HG03439 (cell line): Measurements from ENCODE around the gene DNAH12.
"Not testable (repeated sequence)": the region's sequence is repeated elsewhere in the genome, so short reads cannot be mapped to it uniquely, and the experiment has no call there.

Source experiments
- ATAC-seq: cut with Tn5 transposase; IDR thresholded peaks from one replicate; pipeline ENCODE4 v1.9.1; 2021; ENCODE audit warnings: mild to moderate bottlenecking, moderate library complexity; ENCODE audit not compliant: unreplicated experiment

DNAH12 gene

GRCh38 chr3:57335283-57335938 lies 208.7 kb downstream of the DNAH12 start:
- ATAC-seq: no peak

- no peak for ATAC-seq
These were observed 213.0 kb downstream of the DNAH12 start for GRCh38 chr3:57331078-57331610.

GRCh38 chr3:57326498-57326897 lies 217.6 kb downstream of the DNAH12 start:
- ATAC-seq: not testable (repeated sequence)

- ATAC-seq: no peak
These were observed 229.9 kb downstream of the DNAH12 start for GRCh38 chr3:57314204-57314603.

GRCh38 chr3:57309769-57310360 lies 234.3 kb downstream of the DNAH12 start:
- no peak for ATAC-seq

GRCh38 chr3:57303520-57303919 lies 240.6 kb downstream of the DNAH12 start:
- ATAC-seq: not testable (repeated sequence)

- no peak for ATAC-seq
These were observed 246.1 kb downstream of the DNAH12 start for GRCh38 chr3:57298041-57298440.

- ATAC-seq: no peak
These were observed 251.1 kb downstream of the DNAH12 start for GRCh38 chr3:57292897-57293526.

GRCh38 chr3:57292159-57292896 lies 251.8 kb downstream of the DNAH12 start, which contains the start of gene ASB14:
Gene ASB14 (minus strand): TSS chr3:57292685. CDS start chr3:57292033, 652 bp downstream.
- ATAC-seq: no peak

GRCh38 chr3:57288403-57288802 lies 255.7 kb downstream of the DNAH12 start:
- no peak for ATAC-seq

- no peak for ATAC-seq
These were observed 256.9 kb downstream of the DNAH12 start for GRCh38 chr3:57287205-57287604.

- ATAC-seq: no peak
These were observed 260.8 kb downstream of the DNAH12 start for GRCh38 chr3:57283334-57283733.

GRCh38 chr3:57281715-57282114 lies 262.4 kb downstream of the DNAH12 start:
- no peak for ATAC-seq

- no peak for ATAC-seq
These were observed 264.5 kb downstream of the DNAH12 start for GRCh38 chr3:57279685-57280084.

GRCh38 chr3:57278237-57278636 lies 265.9 kb downstream of the DNAH12 start:
- no peak for ATAC-seq

GRCh38 chr3:57275393-57275792 lies 268.8 kb downstream of the DNAH12 start:
- no peak for ATAC-seq

GRCh38 chr3:57274845-57275244 lies 269.3 kb downstream of the DNAH12 start:
- ATAC-seq: no peak

- no peak for ATAC-seq
These were observed 275.7 kb downstream of the DNAH12 start for GRCh38 chr3:57268416-57268815.

- no peak for ATAC-seq
These were observed 282.2 kb downstream of the DNAH12 start for GRCh38 chr3:57261929-57262328.

- no peak for ATAC-seq
These were observed 283.0 kb downstream of the DNAH12 start for GRCh38 chr3:57261119-57261518.

- no peak for ATAC-seq
These were observed 286.5 kb downstream of the DNAH12 start for GRCh38 chr3:57257678-57258077.
